OCI-LY3 (cell line): Measurements from ENCODE around the gene TPGS2.
"Not testable (repeated sequence)": the region's sequence is repeated elsewhere in the genome, so short reads cannot be mapped to it uniquely, and the experiment has no call there.

Experiments used
- H2AFZ ChIP-seq: fragments of 200-600, 300-600 bp; shearing (Covaris generic); 2 replicates; pipeline ENCODE4 v1.6.0; 2014; ENCODE audit warnings: antibody characterized with exemption, low read depth, low read length
- H3K27ac ChIP-seq: fragments of 200-600, 300-600 bp; sonication (generic); 2 replicates; pipeline ENCODE4 v1.5.1; 2014; ENCODE audit warnings: mild to moderate bottlenecking, low read length, moderate library complexity, mixed read lengths
- H3K27me3 ChIP-seq: fragments of 200-600, 300-600 bp; sonication (generic); 2 replicates; pipeline ENCODE4 v1.6.1; 2014; ENCODE audit warnings: low read depth, low read length, mixed read lengths
- H3K36me3 ChIP-seq: fragments of 200-600, 300-600 bp; sonication (generic); replicated peaks from 2 replicates; pipeline ENCODE3; 2014; ENCODE audit warnings: low read depth, low read length, mixed read lengths
- H3K4me1 ChIP-seq: fragments of 300-600, 200-600 bp; sonication (generic); 2 replicates; pipeline ENCODE4 v1.6.1; 2014; ENCODE audit warnings: low read length, mixed read lengths
- H3K4me2 ChIP-seq: fragments of 200-600, 300-600 bp; sonication (generic); 2 replicates; pipeline ENCODE4 v1.6.1; 2014; ENCODE audit warnings: low read length, mixed read lengths
- H3K4me3 ChIP-seq: fragments of 300-600, 200-600 bp; sonication (generic); 2 replicates; pipeline ENCODE4 v1.5.1; 2014; ENCODE audit warnings: antibody characterized with exemption, mild to moderate bottlenecking, low read length, moderate library complexity
- H3K79me2 ChIP-seq: fragments of 300-600, 200-600 bp; shearing (Covaris generic); 2 replicates; pipeline ENCODE4 v1.6.1; 2014; ENCODE audit warnings: mild to moderate bottlenecking, low read length, mixed read lengths
- H3K9ac ChIP-seq: fragments of 300-600, 200-600 bp; shearing (Covaris generic); 2 replicates; pipeline ENCODE4 v1.6.0; 2014; ENCODE audit warnings: mild to moderate bottlenecking, low read length, moderate library complexity
- H3K9me3 ChIP-seq: fragments of 200-600, 300-600 bp; shearing (Covaris generic); 2 replicates; pipeline ENCODE4 v1.6.1; 2014; ENCODE audit warnings: low read length, mixed read lengths; ENCODE audit not compliant: insufficient read depth
- H4K20me1 ChIP-seq: fragments of 200-600, 300-600 bp; sonication (generic); 2 replicates; pipeline ENCODE4 v1.6.1; 2016; ENCODE audit warnings: low read length, mixed read lengths; ENCODE audit not compliant: insufficient read depth
- CTCF ChIP-seq: fragments of 200-600, 300-600 bp; sonication (generic); IDR thresholded peaks from 2 replicates; pipeline ENCODE4 v1.5.1; 2014; ENCODE audit warnings: antibody characterized with exemption, low read length, low read depth
- EZH2phosphoT487 ChIP-seq: fragments of 200-600 bp; shearing (Covaris generic); IDR thresholded peaks from 2 replicates; pipeline ENCODE4 v1.6.1; 2018; ENCODE audit warnings: antibody characterized with exemption, mixed run types, low read depth

The TPGS2 gene

DNA sequence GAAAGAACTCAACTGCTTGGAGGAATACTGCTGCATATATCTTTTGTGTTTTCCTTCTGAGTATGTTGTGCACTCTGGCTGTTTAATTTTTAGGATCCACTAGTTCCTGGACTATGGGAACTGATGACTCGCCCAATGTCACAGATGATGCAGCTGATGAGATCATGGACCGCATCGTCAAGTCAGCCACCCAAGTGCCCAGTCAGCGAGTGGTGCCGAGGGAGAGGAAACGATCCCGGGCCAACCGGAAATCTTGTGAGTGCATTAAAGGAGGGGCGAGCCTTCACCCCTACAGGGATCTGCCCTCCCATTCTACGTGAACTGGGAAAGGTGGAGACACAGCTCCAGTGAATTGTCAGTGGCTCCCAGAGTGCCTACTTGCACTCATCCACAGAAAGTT is 59.6 kb downstream of the TPGS2 start:
- Histone ChIP-seq H3K36me3 (no peaks in the 10 kb centered on the region), H3K79me2 (no peaks in the 10 kb centered on the region), H2AFZ (no peak overlapping the region), H3K4me2 (no peak overlapping the region), H4K20me1 (no peaks in the 10 kb centered on the region), H3K4me1 (no peaks in the 10 kb centered on the region), H3K9ac (no peak overlapping the region), H3K27ac (no peak overlapping the region), H3K27me3 (no peaks in the 10 kb centered on the region), H3K4me3 (no peak overlapping the region), H3K9me3 (no peaks in the 10 kb centered on the region)
- no peak for TF ChIP-seq CTCF
- no peak for TF ChIP-seq EZH2phosphoT487

DNA sequence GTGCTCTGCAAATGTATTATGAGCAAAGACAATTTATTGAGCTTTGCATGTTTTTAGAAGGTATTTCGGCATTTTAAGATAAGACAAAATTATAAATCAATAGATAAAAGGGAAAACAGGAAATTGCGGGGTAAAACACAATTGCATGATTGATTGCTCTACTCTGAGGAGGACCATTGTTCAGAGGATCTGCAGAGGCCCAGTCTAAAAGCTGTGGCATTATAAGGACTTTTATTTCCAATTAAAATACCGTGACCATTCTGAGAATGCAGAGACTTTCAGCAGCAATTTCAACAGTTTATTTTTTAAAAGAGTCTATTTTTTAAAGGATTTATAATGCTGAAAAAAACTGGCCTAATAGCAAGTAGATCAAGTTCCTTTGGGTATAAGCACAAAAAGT is 62.0 kb downstream of the TPGS2 start:
- Histone ChIP-seq H4K20me1 (no peaks in the 10 kb centered on the region), H3K27me3 (no peaks in the 10 kb centered on the region), H3K4me3 (no peak overlapping the region), H3K79me2 (no peaks in the 10 kb centered on the region), H3K4me1 (no peaks in the 10 kb centered on the region), H3K27ac (no peak overlapping the region), H3K4me2 (no peak overlapping the region), H2AFZ (no peak overlapping the region), H3K9me3 (no peaks in the 10 kb centered on the region), H3K9ac (no peak overlapping the region), H3K36me3 (no peaks in the 10 kb centered on the region)
- TF ChIP-seq EZH2phosphoT487 (no peak), CTCF (no peak)

- not testable (repeated sequence) for H3K79me2 ChIP-seq, H3K4me2 ChIP-seq, H3K36me3 ChIP-seq, H3K27ac ChIP-seq, H3K4me3 ChIP-seq, H3K27me3 ChIP-seq, H3K9me3 ChIP-seq, H3K9ac ChIP-seq, H2AFZ ChIP-seq, H3K4me1 ChIP-seq, H4K20me1 ChIP-seq
Observed at GRCh38 chr18:36762965-36763364, 65.8 kb downstream of the TPGS2 start.

GRCh38 chr18:36762074-36762473 is 66.7 kb downstream of the TPGS2 start:
- Histone ChIP-seq H3K9ac (no peak overlapping the region), H3K36me3 (no peaks in the 10 kb centered on the region), H3K27me3 (no peaks in the 10 kb centered on the region), H3K4me1 (no peaks in the 10 kb centered on the region), H4K20me1 (no peaks in the 10 kb centered on the region), H3K9me3 (no peaks in the 10 kb centered on the region), H3K27ac (no peak overlapping the region), H3K4me2 (no peak overlapping the region), H2AFZ (no peak overlapping the region), H3K4me3 (no peak overlapping the region), H3K79me2 (no peaks in the 10 kb centered on the region)
- TF ChIP-seq EZH2phosphoT487 (no peak), CTCF (no peak)

- H3K9ac ChIP-seq = no peak overlapping the region
- no peaks in the 10 kb centered on the region for H3K9me3 ChIP-seq
- no peak overlapping the region for H3K4me2 ChIP-seq
- TF ChIP-seq CTCF = no peak
- no peak for TF ChIP-seq EZH2phosphoT487
- H3K27ac ChIP-seq = no peak overlapping the region
- no peak overlapping the region for H3K4me3 ChIP-seq
- no peak overlapping the region for H2AFZ ChIP-seq
- no peaks in the 10 kb centered on the region for H3K4me1 ChIP-seq
- H3K27me3 ChIP-seq = no peaks in the 10 kb centered on the region
- H3K79me2 ChIP-seq = no peaks in the 10 kb centered on the region
- H3K36me3 ChIP-seq = no peaks in the 10 kb centered on the region
- no peaks in the 10 kb centered on the region for H4K20me1 ChIP-seq
Observed at GRCh38 chr18:36761186-36761698, 67.6 kb downstream of the TPGS2 start.
